ENCODE results near the gene PNPLA7.

- no peak for TF ChIP-seq POLR2A (IDR thresholded peaks at IDR 0.05)
- TF ChIP-seq, protein P1, sequence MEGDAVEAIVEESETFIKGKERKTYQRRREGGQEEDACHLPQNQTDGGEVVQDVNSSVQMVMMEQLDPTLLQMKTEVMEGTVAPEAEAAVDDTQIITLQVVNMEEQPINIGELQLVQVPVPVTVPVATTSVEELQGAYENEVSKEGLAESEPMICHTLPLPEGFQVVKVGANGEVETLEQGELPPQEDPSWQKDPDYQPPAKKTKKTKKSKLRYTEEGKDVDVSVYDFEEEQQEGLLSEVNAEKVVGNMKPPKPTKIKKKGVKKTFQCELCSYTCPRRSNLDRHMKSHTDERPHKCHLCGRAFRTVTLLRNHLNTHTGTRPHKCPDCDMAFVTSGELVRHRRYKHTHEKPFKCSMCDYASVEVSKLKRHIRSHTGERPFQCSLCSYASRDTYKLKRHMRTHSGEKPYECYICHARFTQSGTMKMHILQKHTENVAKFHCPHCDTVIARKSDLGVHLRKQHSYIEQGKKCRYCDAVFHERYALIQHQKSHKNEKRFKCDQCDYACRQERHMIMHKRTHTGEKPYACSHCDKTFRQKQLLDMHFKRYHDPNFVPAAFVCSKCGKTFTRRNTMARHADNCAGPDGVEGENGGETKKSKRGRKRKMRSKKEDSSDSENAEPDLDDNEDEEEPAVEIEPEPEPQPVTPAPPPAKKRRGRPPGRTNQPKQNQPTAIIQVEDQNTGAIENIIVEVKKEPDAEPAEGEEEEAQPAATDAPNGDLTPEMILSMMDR (IDR thresholded peaks at IDR 0.05), result no peak
Measured at GRCh38 chr9:137491735-137492432, 58.3 kb downstream of the PNPLA7 start.
